Measurements from ENCODE around the gene JAML.

The JAML gene

GRCh38 chr11:118168751-118169150, 56.1 kb downstream of the JAML start:
- DNase-seq (ENCODE audit: low read depth in 2 of 2), result no peak

GRCh38 chr11:118168316-118168715, 56.5 kb downstream of the JAML start:
- no peak for DNase-seq (ENCODE audit: low read depth in 2 of 2)

GRCh38 chr11:118167906-118168305, 56.9 kb downstream of the JAML start:
- DNase-seq (ENCODE audit: low read depth in 2 of 2), result no peak

- no peak for DNase-seq (ENCODE audit: low read depth in 2 of 2)
These were observed 57.6 kb downstream of the JAML start for GRCh38 chr11:118167253-118167652.

GRCh38 chr11:118166641-118167040, 58.2 kb downstream of the JAML start:
- no peak for DNase-seq (ENCODE audit: low read depth in 2 of 2)

GRCh38 chr11:118164885-118165284, 59.9 kb downstream of the JAML start:
- no peak for DNase-seq (ENCODE audit: low read depth in 2 of 2)

- DNase-seq (ENCODE audit: low read depth in 2 of 2), result no peak
These were observed 61.3 kb downstream of the JAML start for GRCh38 chr11:118163494-118163893.

GRCh38 chr11:118162846-118163245, 62.0 kb downstream of the JAML start:
- no peak for DNase-seq (ENCODE audit: low read depth in 2 of 2)

- DNase-seq (ENCODE audit: low read depth in 2 of 2), result no peak
These were observed 63.0 kb downstream of the JAML start for GRCh38 chr11:118161786-118162185.

GRCh38 chr11:118157186-118157895, 67.5 kb downstream of the JAML start:
- no peak for DNase-seq (ENCODE audit: low read depth in 2 of 2)

GRCh38 chr11:118156531-118157185, 68.2 kb downstream of the JAML start:
- DNase-seq (ENCODE audit: low read depth in 2 of 2), result no peak

GRCh38 chr11:118155776-118156530, 68.9 kb downstream of the JAML start:
- DNase-seq (ENCODE audit: low read depth in 2 of 2), result no peak

- no peak for DNase-seq (ENCODE audit: low read depth in 2 of 2)
These were observed 70.2 kb downstream of the JAML start for GRCh38 chr11:118154641-118155040.

- DNase-seq (ENCODE audit: low read depth in 2 of 2), result no peak
These were observed 70.8 kb downstream of the JAML start for GRCh38 chr11:118153976-118154375.

GRCh38 chr11:118153516-118153915, 71.3 kb downstream of the JAML start:
- DNase-seq (ENCODE audit: low read depth in 2 of 2), result no peak

GRCh38 chr11:118152552-118153471, 72.0 kb downstream of the JAML start, which contains the start of gene SCN4B:
TSS of gene SCN4B (minus strand) at chr11:118152823. CDS start at chr11:118152673, 150 bp downstream.
- no peak for DNase-seq (ENCODE audit: low read depth in 2 of 2)

GRCh38 chr11:118152020-118152551, 72.7 kb downstream of the JAML start:
- no peak for DNase-seq (ENCODE audit: low read depth in 2 of 2)

GRCh38 chr11:118151431-118151830, 73.4 kb downstream of the JAML start:
- no peak for DNase-seq (ENCODE audit: low read depth in 2 of 2)

GRCh38 chr11:118149493-118149892, 75.3 kb downstream of the JAML start:
- DNase-seq (ENCODE audit: low read depth in 2 of 2), result no peak

- no peak for DNase-seq (ENCODE audit: low read depth in 2 of 2)
These were observed 76.0 kb downstream of the JAML start for GRCh38 chr11:118148856-118149255.

GRCh38 chr11:118148240-118148639, 76.6 kb downstream of the JAML start:
- DNase-seq (ENCODE audit: low read depth in 2 of 2), result no peak
